ENCODE measurements around the gene MAP3K20. TPM values are rescaled to one million over a fixed set of nuclear protein-coding genes. Genes with fewer than 3 reads are reported as not detected.
"Not testable (repeated sequence)": the region's sequence is repeated elsewhere in the genome, so short reads cannot be mapped to it uniquely, and the experiment has no call there.

MAP3K20 gene
- total RNA-seq, 2 donors from 2014 or later = 10.1 to 11.9 TPM

GRCh38 chr2:173150087-173150486, 74.4 kb downstream of the MAP3K20 start:
- Mint-ChIP-seq H3K4me1 (ENCODE audit: low read depth) (peaks cover 64% of the 10 kb centered on the region), H3K27me3 (ENCODE audit: low read depth) (peaks cover 23% of the 10 kb centered on the region), H3K4me3 (peak overlapping the region in 1 of 2 donors; percentile 73), H3K27ac (peak overlapping the region; percentile 88), H3K9me3 (peaks cover 2 to 3% of the 10 kb centered on the region in 2 donors), H3K36me3 (ENCODE audit: insufficient read depth in 2 of 2) (no peaks in the 10 kb centered on the region)
- ATAC-seq (replicated peaks in 1 of 2) = no peak
- DNase-seq = no peak

- no peak overlapping the region for H3K4me3 Mint-ChIP-seq
- peaks cover 58% of the 10 kb centered on the region for H3K4me1 Mint-ChIP-seq (ENCODE audit: low read depth)
- DNase-seq = no peak
- peaks cover 23% of the 10 kb centered on the region for H3K27me3 Mint-ChIP-seq (ENCODE audit: low read depth)
- H3K27ac Mint-ChIP-seq = peak overlapping the region; percentile 8
- no peak for ATAC-seq (replicated peaks in 1 of 2)
- H3K9me3 Mint-ChIP-seq = peaks cover 2 to 3% of the 10 kb centered on the region in 2 donors
- H3K36me3 Mint-ChIP-seq (ENCODE audit: insufficient read depth in 2 of 2) = peaks cover under 1 to 1% of the 10 kb centered on the region in 2 donors
Measured at GRCh38 chr2:173150963-173151362, 75.3 kb downstream of the MAP3K20 start.

GRCh38 chr2:173151671-173152401, 76.2 kb downstream of the MAP3K20 start:
- H3K27ac Mint-ChIP-seq = peak overlapping the region; percentile 8
- H3K4me3 Mint-ChIP-seq = peak overlapping the region in 1 of 2 donors; percentile 28
- H3K36me3 Mint-ChIP-seq (ENCODE audit: insufficient read depth in 2 of 2) = peaks cover 3 to 4% of the 10 kb centered on the region in 2 donors
- peaks cover 23% of the 10 kb centered on the region for H3K27me3 Mint-ChIP-seq (ENCODE audit: low read depth)
- peaks cover 50% of the 10 kb centered on the region for H3K4me1 Mint-ChIP-seq (ENCODE audit: low read depth)
- DNase-seq (no peak), ATAC-seq (replicated peaks in 1 of 2) (peak; percentile 91 to 93)
- peaks cover 3 to 5% of the 10 kb centered on the region in 2 donors for H3K9me3 Mint-ChIP-seq

- ATAC-seq (replicated peaks in 1 of 2) (no peak), DNase-seq (no peak)
- peaks cover 3 to 4% of the 10 kb centered on the region in 2 donors for H3K36me3 Mint-ChIP-seq (ENCODE audit: insufficient read depth in 2 of 2)
- peaks cover 3 to 5% of the 10 kb centered on the region in 2 donors for H3K9me3 Mint-ChIP-seq
- peaks cover 47% of the 10 kb centered on the region for H3K4me1 Mint-ChIP-seq (ENCODE audit: low read depth)
- peaks cover 20% of the 10 kb centered on the region for H3K27me3 Mint-ChIP-seq (ENCODE audit: low read depth)
- H3K4me3 Mint-ChIP-seq = no peak overlapping the region
- no peak overlapping the region for H3K27ac Mint-ChIP-seq
Measured at GRCh38 chr2:173153301-173153885, 77.7 kb downstream of the MAP3K20 start.

GRCh38 chr2:173157676-173158293, 82.1 kb downstream of the MAP3K20 start:
- peaks cover 0 to 3% of the 10 kb centered on the region in 2 donors for H3K9me3 Mint-ChIP-seq
- ATAC-seq (replicated peaks in 1 of 2) = no peak
- H3K27ac Mint-ChIP-seq = no peak overlapping the region

GRCh38 chr2:173159791-173160463, 84.3 kb downstream of the MAP3K20 start:
- H3K27me3 Mint-ChIP-seq (ENCODE audit: low read depth) = peaks cover 13% of the 10 kb centered on the region
- ATAC-seq (replicated peaks in 1 of 2) = peak in 1 of 2 donors; percentile 48

More at GRCh38 chr2:173157676-173158293, 82.1 kb downstream of the MAP3K20 start:
- Mint-ChIP-seq H3K27me3 (ENCODE audit: low read depth) (peaks cover 23% of the 10 kb centered on the region), H3K36me3 (ENCODE audit: insufficient read depth in 2 of 2) (peaks cover 3 to 4% of the 10 kb centered on the region in 2 donors), H3K4me1 (ENCODE audit: low read depth) (peaks cover 15% of the 10 kb centered on the region), H3K4me3 (no peak overlapping the region)
- no peak for DNase-seq

GRCh38 chr2:173160618-173161017, 85.0 kb downstream of the MAP3K20 start:
- H3K36me3 Mint-ChIP-seq (ENCODE audit: insufficient read depth in 2 of 2) = peaks cover 3 to 4% of the 10 kb centered on the region in 2 donors
- H3K4me1 Mint-ChIP-seq (ENCODE audit: low read depth) = peaks cover 5% of the 10 kb centered on the region
- peaks cover 0 to 3% of the 10 kb centered on the region in 2 donors for H3K9me3 Mint-ChIP-seq
- ATAC-seq (replicated peaks in 1 of 2) (no peak), DNase-seq (no peak)
- H3K27ac Mint-ChIP-seq = no peak overlapping the region
- peaks cover 12% of the 10 kb centered on the region for H3K27me3 Mint-ChIP-seq (ENCODE audit: low read depth)
- H3K4me3 Mint-ChIP-seq = no peak overlapping the region

More at GRCh38 chr2:173159791-173160463, 84.3 kb downstream of the MAP3K20 start:
- peaks cover 3 to 4% of the 10 kb centered on the region in 2 donors for H3K36me3 Mint-ChIP-seq (ENCODE audit: insufficient read depth in 2 of 2)
- peaks cover 8% of the 10 kb centered on the region for H3K4me1 Mint-ChIP-seq (ENCODE audit: low read depth)
- DNase-seq = no peak
- H3K9me3 Mint-ChIP-seq = peaks cover 0 to 3% of the 10 kb centered on the region in 2 donors
- no peak overlapping the region for H3K4me3 Mint-ChIP-seq
- no peak overlapping the region for H3K27ac Mint-ChIP-seq

GRCh38 chr2:173161040-173161439, 85.4 kb downstream of the MAP3K20 start:
- Mint-ChIP-seq H3K27ac (no peak overlapping the region), H3K9me3 (peaks cover 0 to 3% of the 10 kb centered on the region in 2 donors), H3K4me3 (no peak overlapping the region), H3K36me3 (ENCODE audit: insufficient read depth in 2 of 2) (peaks cover 2% of the 10 kb centered on the region in 2 donors), H3K27me3 (ENCODE audit: low read depth) (peaks cover 12% of the 10 kb centered on the region), H3K4me1 (ENCODE audit: low read depth) (peaks cover 5% of the 10 kb centered on the region)
- no peak for ATAC-seq (replicated peaks in 1 of 2)
- no peak for DNase-seq

- H3K27ac Mint-ChIP-seq = no peak overlapping the region
- no peaks in the 10 kb centered on the region for H3K9me3 Mint-ChIP-seq
- no peaks in the 10 kb centered on the region for H3K36me3 Mint-ChIP-seq (ENCODE audit: insufficient read depth in 2 of 2)
- no peak for DNase-seq
- H3K4me1 Mint-ChIP-seq (ENCODE audit: low read depth) = peaks cover 5% of the 10 kb centered on the region
- no peak for ATAC-seq (replicated peaks in 1 of 2)
- peaks cover 12% of the 10 kb centered on the region for H3K27me3 Mint-ChIP-seq (ENCODE audit: low read depth)
- H3K4me3 Mint-ChIP-seq = no peak overlapping the region
Measured at GRCh38 chr2:173161507-173161906, 85.9 kb downstream of the MAP3K20 start.

GRCh38 chr2:173163357-173163756, 87.7 kb downstream of the MAP3K20 start:
- H3K4me1 Mint-ChIP-seq (ENCODE audit: low read depth); H3K27me3 Mint-ChIP-seq (ENCODE audit: low read depth); H3K36me3 Mint-ChIP-seq (ENCODE audit: insufficient read depth in 2 of 2); H3K27ac Mint-ChIP-seq; H3K4me3 Mint-ChIP-seq; DNase-seq; ATAC-seq (replicated peaks in 1 of 2); H3K9me3 Mint-ChIP-seq: not testable (repeated sequence)

- Mint-ChIP-seq H3K4me3 (no peak overlapping the region), H3K36me3 (ENCODE audit: insufficient read depth in 2 of 2) (no peaks in the 10 kb centered on the region), H3K4me1 (ENCODE audit: low read depth) (peaks cover 5% of the 10 kb centered on the region), H3K9me3 (no peaks in the 10 kb centered on the region), H3K27me3 (ENCODE audit: low read depth) (peaks cover 6% of the 10 kb centered on the region), H3K27ac (no peak overlapping the region)
- ATAC-seq (replicated peaks in 1 of 2) (no peak), DNase-seq (no peak)
Measured at GRCh38 chr2:173164396-173164795, 88.8 kb downstream of the MAP3K20 start.

- H3K36me3 Mint-ChIP-seq (ENCODE audit: insufficient read depth in 2 of 2) = no peaks in the 10 kb centered on the region
- no peaks in the 10 kb centered on the region for H3K27me3 Mint-ChIP-seq (ENCODE audit: low read depth)
- ATAC-seq (replicated peaks in 1 of 2) = no peak
- H3K4me1 Mint-ChIP-seq (ENCODE audit: low read depth) = no peaks in the 10 kb centered on the region
- DNase-seq = no peak
- no peak overlapping the region for H3K27ac Mint-ChIP-seq
- H3K4me3 Mint-ChIP-seq = no peak overlapping the region
- H3K9me3 Mint-ChIP-seq = no peaks in the 10 kb centered on the region
Measured at GRCh38 chr2:173165443-173166238, 90.0 kb downstream of the MAP3K20 start.

Data from activated T-cell treated with anti-CD3 and anti-CD28 coated beads, Interleukin-2, amount 50 U/mL, for 72 hours (primary cell).